GM12891 (cell line): ENCODE data around the gene GNE.

ENCODE experiments used
- PAX5 ChIP-seq: IDR thresholded peaks from 2 replicates; pipeline ENCODE4 v1.6.1; 2011; ENCODE audit warnings: low read length, moderate library complexity, mild to moderate bottlenecking; ENCODE audit not compliant: insufficient read depth, severe bottlenecking
- POLR2A ChIP-seq: IDR thresholded peaks from 2 replicates; pipeline ENCODE4 v1.6.1; 2011; ENCODE audit warnings: low read depth, low read length, control low read depth
- POLR2AphosphoS5 ChIP-seq: IDR thresholded peaks from 2 replicates; pipeline ENCODE4 v1.6.1; 2011; ENCODE audit warnings: low read depth, low read length, control low read depth
- POU2F2 ChIP-seq: IDR thresholded peaks from 2 replicates; pipeline ENCODE4 v1.6.1; 2011; ENCODE audit warnings: low read depth, mild to moderate bottlenecking, control low read depth, low read length, moderate library complexity
- SPI1 ChIP-seq: IDR thresholded peaks from 2 replicates; pipeline ENCODE4 v1.6.1; 2011; ENCODE audit warnings: low read depth, low read length, control low read depth
- TAF1 ChIP-seq: IDR thresholded peaks from 2 replicates; pipeline ENCODE4 v1.6.1; 2011; ENCODE audit warnings: low read depth, low read length, control low read depth

DNA sequence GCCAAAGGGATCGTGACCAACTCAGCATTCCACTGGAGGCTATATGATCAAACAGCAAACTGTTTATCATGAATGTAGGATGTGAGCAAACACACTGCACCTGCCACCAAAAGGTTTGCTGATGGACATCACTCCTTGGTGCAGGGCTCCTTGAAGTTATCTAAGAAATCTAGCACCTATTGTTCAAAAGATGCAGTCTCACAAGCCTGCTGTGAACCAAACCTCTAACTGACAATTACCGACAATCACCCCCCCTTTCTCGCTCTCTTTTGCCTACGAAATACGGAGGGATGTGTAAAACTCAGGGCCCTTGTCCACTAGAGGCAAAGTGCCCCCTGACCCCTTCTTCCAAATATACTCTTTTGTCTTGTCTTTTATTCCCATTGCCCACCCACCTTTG lies 70.0 kb downstream of the GNE start:
- TF ChIP-seq SPI1 (no peak), POLR2A (no peak), TAF1 (no peak), POLR2AphosphoS5 (no peak), PAX5 (no peak), POU2F2 (no peak)
